Fibroblast of peridontal ligament (primary cell): ENCODE data around the gene ABCF2.

ENCODE experiments used
- DNase-seq: peaks from one replicate; pipeline ENCODE4 v3.0.0-alpha.2; 2010; ENCODE audit errors: extremely low read depth

ABCF2 gene

GRCh38 chr7:151242159-151243044 is 15.4 kb upstream of the ABCF2 start:
- DNase-seq: no peak

- no peak for DNase-seq
Observed at GRCh38 chr7:151241755-151242096, 14.7 kb upstream of the ABCF2 start.

- no peak for DNase-seq
Observed at GRCh38 chr7:151240942-151241754, 14.1 kb upstream of the ABCF2 start.

GRCh38 chr7:151240536-151240935 is 13.5 kb upstream of the ABCF2 start:
- no peak for DNase-seq

- no peak for DNase-seq
Observed at GRCh38 chr7:151239837-151240459, 12.9 kb upstream of the ABCF2 start.

- no peak for DNase-seq
Observed at GRCh38 chr7:151238924-151239836, 12.2 kb upstream of the ABCF2 start.

GRCh38 chr7:151238190-151238810 is 11.3 kb upstream of the ABCF2 start:
- DNase-seq: no peak

- DNase-seq: no peak
Observed at GRCh38 chr7:151237244-151238189, 10.5 kb upstream of the ABCF2 start.

GRCh38 chr7:151236406-151236805 is 9.4 kb upstream of the ABCF2 start:
- no peak for DNase-seq

- DNase-seq: no peak
Observed at GRCh38 chr7:151235091-151235787, 8.2 kb upstream of the ABCF2 start.

GRCh38 chr7:151233804-151234203 is 6.8 kb upstream of the ABCF2 start:
- no peak for DNase-seq

GRCh38 chr7:151232917-151233701 is 6.1 kb upstream of the ABCF2 start:
- DNase-seq: peak; percentile 78

- peak; percentile 79 for DNase-seq
Observed at GRCh38 chr7:151232091-151232916, 5.3 kb upstream of the ABCF2 start, which contains the start of gene CHPF2. CHPF2 (plus strand) TSS chr7:151232483; CDS start chr7:151234012, 1,529 bp downstream.

GRCh38 chr7:151231080-151231479 is 4.1 kb upstream of the ABCF2 start:
- DNase-seq: no peak

GRCh38 chr7:151229249-151229648 is 2.2 kb upstream of the ABCF2 start:
- no peak for DNase-seq

- DNase-seq: no peak
Observed at GRCh38 chr7:151228024-151228866, 1.2 kb upstream of the ABCF2 start.

- no peak for DNase-seq
Observed at GRCh38 chr7:151226560-151226874, 488 bp downstream of the ABCF2 start.
